HG02588 (cell line): ENCODE data around the gene CYP2B6.
"Not testable (repeated sequence)": the region's sequence is repeated elsewhere in the genome, so short reads cannot be mapped to it uniquely, and the experiment has no call there.

Experiments
- ATAC-seq: cut with Tn5 transposase; IDR thresholded peaks from one replicate; pipeline ENCODE4 v1.9.1; 2021; ENCODE audit warnings: mild to moderate bottlenecking, moderate library complexity; ENCODE audit not compliant: unreplicated experiment

Gene CYP2B6

GRCh38 chr19:41030651-41031050 lies 39.6 kb downstream of the CYP2B6 start:
- ATAC-seq: no peak

DNA sequence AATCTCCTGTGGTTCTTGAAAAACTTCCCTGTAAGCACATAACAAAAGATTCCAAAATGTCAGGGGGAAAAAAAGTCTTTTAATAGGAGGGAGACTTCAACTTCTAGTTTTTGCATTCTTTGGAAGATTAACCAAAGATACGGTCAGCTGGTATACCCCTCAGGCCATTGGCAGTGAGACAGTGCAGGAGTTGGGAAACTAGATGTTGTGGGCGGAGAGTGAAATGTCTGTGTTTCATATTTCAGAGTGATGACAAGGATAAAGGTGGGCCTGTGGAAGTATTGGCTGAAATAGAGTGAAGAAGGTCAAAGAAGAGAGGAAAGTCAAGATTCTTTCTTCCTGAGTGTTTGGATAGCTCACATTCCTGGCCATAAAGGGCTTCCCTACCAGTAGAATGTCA lies 40.8 kb downstream of the CYP2B6 start:
- ATAC-seq: no peak

GRCh38 chr19:41033324-41033723 lies 42.2 kb downstream of the CYP2B6 start:
- ATAC-seq: not testable (repeated sequence)

DNA sequence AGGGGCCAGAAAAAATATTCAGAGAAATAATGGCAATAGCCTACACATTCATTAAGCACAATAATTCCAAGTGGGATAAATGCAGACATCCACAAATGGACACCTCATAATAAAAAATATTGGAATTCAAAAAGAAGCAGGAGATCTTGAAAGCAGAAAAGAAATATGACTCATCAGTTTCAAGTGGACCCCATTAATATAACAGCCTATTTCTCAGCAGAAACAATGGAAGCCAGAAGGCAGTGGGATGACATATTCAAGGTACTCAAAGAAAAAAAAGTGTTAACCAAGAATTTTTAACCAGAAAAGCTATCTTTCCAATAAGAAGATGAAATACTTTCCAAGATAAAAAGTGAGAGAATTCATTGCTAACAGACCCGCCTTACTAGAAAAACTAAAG lies 48.7 kb downstream of the CYP2B6 start:
- ATAC-seq: no peak

DNA sequence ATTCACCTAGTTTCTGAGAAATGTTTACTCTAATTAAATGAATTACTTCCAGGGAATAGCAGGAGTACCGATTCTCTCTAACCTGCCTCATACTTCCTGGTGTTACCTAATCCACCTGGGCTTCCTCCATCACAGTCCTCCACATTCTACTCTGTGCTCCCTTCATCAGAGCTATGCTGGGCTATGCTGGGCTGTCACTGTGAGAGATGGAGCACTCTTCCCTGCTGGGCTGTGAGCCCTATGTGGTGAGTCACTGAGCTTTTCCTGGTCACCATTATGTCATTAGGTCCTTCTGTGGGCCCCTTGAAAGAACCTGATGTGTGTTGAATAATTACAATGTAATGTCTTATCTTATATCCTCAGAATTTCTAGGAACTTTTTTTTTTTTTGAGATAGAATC lies 54.0 kb downstream of the CYP2B6 start:
- ATAC-seq: not testable (repeated sequence)

- ATAC-seq: no peak
Observed at GRCh38 chr19:41050426-41050825, 59.3 kb downstream of the CYP2B6 start.

DNA sequence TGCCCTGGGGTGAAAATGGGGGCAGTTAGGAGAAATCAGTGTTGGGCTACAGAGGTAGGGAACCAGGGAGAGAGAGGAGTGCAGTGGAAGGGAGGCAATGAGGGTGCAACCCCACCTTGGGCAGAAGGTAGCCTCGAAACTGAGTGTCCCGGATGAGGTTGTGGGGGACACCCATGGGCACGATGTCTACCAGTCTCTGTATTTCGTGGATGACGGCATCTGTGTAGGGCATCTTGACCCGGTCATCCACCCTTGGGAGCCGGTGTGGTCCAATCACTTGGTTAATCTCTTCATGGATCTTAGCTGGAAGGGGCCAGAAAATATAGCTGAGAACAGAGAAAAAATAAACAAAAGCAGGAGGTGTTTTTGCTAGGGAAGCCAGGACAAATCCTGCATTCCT lies 61.1 kb downstream of the CYP2B6 start:
- not testable (repeated sequence) for ATAC-seq

- not testable (repeated sequence) for ATAC-seq
Observed at GRCh38 chr19:41053331-41053730, 62.2 kb downstream of the CYP2B6 start.

DNA sequence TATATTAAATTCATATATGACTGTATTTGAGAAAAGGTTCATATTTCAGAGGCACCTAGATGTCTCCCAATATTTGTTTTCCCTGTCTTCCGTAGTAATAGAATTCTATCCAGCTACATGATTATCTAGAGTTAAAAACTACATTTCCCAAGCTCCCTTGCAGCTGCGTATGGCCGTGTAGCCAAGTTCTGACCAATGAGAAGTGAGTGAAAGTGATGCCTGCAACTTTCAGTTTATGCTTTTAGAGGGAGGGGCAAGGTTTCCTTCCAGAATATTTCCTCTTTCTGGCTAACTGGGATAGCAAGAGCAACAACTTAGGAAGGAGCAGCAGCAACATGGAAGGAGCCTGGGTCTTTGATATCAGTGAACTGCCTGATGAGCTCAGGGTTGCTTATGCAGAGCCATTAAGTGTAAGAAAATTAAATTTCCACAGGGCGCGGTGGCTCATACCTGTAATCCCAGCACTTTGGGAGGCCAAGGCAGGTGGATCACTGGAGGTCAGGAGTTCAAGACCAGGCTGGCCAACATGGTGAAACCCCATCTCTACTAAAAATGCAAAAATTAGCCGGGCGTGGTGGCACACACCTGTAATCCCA lies 74.0 kb downstream of the CYP2B6 start:
- ATAC-seq: no peak
